KOPT-K1 (cell line): ENCODE results near the gene TIPIN.

Experiments
- H3K27ac ChIP-seq: fragments of 200-600 bp; sonication (generic); 2 replicates; pipeline ENCODE4 v1.5.1; 2016; ENCODE audit warnings: antibody characterized with exemption, mild to moderate bottlenecking, low read depth, low read length; ENCODE audit not compliant: poor library complexity, severe bottlenecking
- H3K36me3 ChIP-seq: fragments of 200-600 bp; sonication (generic); 2 replicates; pipeline ENCODE4 v1.5.1; 2017; ENCODE audit warnings: antibody characterized with exemption, mild to moderate bottlenecking, low read length, moderate library complexity; ENCODE audit not compliant: insufficient read depth
- H3K9me3 ChIP-seq: fragments of 200-600 bp; sonication (generic); 2 replicates; pipeline ENCODE4 v1.5.1; 2017; ENCODE audit warnings: antibody characterized with exemption, low read length, mild to moderate bottlenecking; ENCODE audit not compliant: insufficient read depth, poor library complexity, severe bottlenecking

TIPIN gene

GRCh38 chr15:66294932-66295235 is 61.6 kb downstream of the TIPIN start:
- Histone ChIP-seq H3K9me3 (no peaks in the 10 kb centered on the region), H3K27ac (peak overlapping the region; percentile 91), H3K36me3 (peaks cover 32% of the 10 kb centered on the region)

- peak overlapping the region; percentile 91 for H3K27ac ChIP-seq
- H3K9me3 ChIP-seq, result no peaks in the 10 kb centered on the region
- peaks cover 31% of the 10 kb centered on the region for H3K36me3 ChIP-seq
Observed at GRCh38 chr15:66294157-66294931, 62.1 kb downstream of the TIPIN start.

GRCh38 chr15:66293419-66294156 is 62.9 kb downstream of the TIPIN start, which contains the start of gene DIS3L:
TSS of gene DIS3L (plus strand) at chr15:66293568. CDS start at chr15:66293597, 29 bp downstream.
- Histone ChIP-seq H3K27ac (peak within 1 kb of the TSS; percentile 91), H3K9me3 (no peaks in the 10 kb centered on the region), H3K36me3 (peaks cover 23% of the 10 kb centered on the region)

- Histone ChIP-seq H3K36me3 (peaks cover 16% of the 10 kb centered on the region), H3K27ac (peak overlapping the region; percentile 91), H3K9me3 (no peaks in the 10 kb centered on the region)
Observed at GRCh38 chr15:66292571-66293418, 63.7 kb downstream of the TIPIN start.

- H3K36me3 ChIP-seq, result peaks cover 12% of the 10 kb centered on the region
- H3K27ac ChIP-seq, result peak overlapping the region; percentile 91
- H3K9me3 ChIP-seq, result no peaks in the 10 kb centered on the region
Observed at GRCh38 chr15:66291816-66292570, 64.5 kb downstream of the TIPIN start.

GRCh38 chr15:66290518-66290917 is 66.0 kb downstream of the TIPIN start:
- no peak overlapping the region for H3K27ac ChIP-seq
- H3K36me3 ChIP-seq, result no peaks in the 10 kb centered on the region; the same call in 1 of the 2 replicates
- no peaks in the 10 kb centered on the region for H3K9me3 ChIP-seq

GRCh38 chr15:66290007-66290406 is 66.5 kb downstream of the TIPIN start:
- Histone ChIP-seq H3K36me3 (no peaks in the 10 kb centered on the region), H3K9me3 (no peaks in the 10 kb centered on the region), H3K27ac (no peak overlapping the region)

GRCh38 chr15:66288551-66289185 is 67.8 kb downstream of the TIPIN start:
- no peaks in the 10 kb centered on the region for H3K9me3 ChIP-seq

GRCh38 chr15:66288093-66288492 is 68.4 kb downstream of the TIPIN start:
- Histone ChIP-seq H3K27ac (no peak overlapping the region), H3K9me3 (no peaks in the 10 kb centered on the region), H3K36me3 (no peaks in the 10 kb centered on the region)

More at GRCh38 chr15:66288551-66289185, 67.8 kb downstream of the TIPIN start:
- no peaks in the 10 kb centered on the region for H3K36me3 ChIP-seq
- H3K27ac ChIP-seq, result no peak overlapping the region

GRCh38 chr15:66287461-66288057 is 68.9 kb downstream of the TIPIN start:
- H3K9me3 ChIP-seq, result no peaks in the 10 kb centered on the region
- H3K36me3 ChIP-seq, result no peaks in the 10 kb centered on the region

More at GRCh38 chr15:66287461-66288057, 68.9 kb downstream of the TIPIN start:
- no peak overlapping the region for H3K27ac ChIP-seq
